GM21529 (cell line): ENCODE results near the gene MED31.
"Not testable (repeated sequence)": the region's sequence is repeated elsewhere in the genome, so short reads cannot be mapped to it uniquely, and the experiment has no call there.

ENCODE experiments used
- ATAC-seq: cut with Tn5 transposase; IDR thresholded peaks from one replicate; pipeline ENCODE4 v1.9.1; 2021; ENCODE audit not compliant: unreplicated experiment

Gene MED31

GRCh38 chr17:6651354-6651918, at the start of gene MED31, which contains the start of gene C17orf100:
TSS of gene MED31 (minus strand) at chr17:6651605. CDS start at chr17:6651528, 77 bp downstream.
TSS of gene C17orf100 (plus strand) at chr17:6651762. CDS start at chr17:6651914, 152 bp downstream.
- peak; percentile 89 for ATAC-seq

GRCh38 chr17:6700948-6701307, 49.5 kb upstream of the MED31 start:
- no peak for ATAC-seq

DNA sequence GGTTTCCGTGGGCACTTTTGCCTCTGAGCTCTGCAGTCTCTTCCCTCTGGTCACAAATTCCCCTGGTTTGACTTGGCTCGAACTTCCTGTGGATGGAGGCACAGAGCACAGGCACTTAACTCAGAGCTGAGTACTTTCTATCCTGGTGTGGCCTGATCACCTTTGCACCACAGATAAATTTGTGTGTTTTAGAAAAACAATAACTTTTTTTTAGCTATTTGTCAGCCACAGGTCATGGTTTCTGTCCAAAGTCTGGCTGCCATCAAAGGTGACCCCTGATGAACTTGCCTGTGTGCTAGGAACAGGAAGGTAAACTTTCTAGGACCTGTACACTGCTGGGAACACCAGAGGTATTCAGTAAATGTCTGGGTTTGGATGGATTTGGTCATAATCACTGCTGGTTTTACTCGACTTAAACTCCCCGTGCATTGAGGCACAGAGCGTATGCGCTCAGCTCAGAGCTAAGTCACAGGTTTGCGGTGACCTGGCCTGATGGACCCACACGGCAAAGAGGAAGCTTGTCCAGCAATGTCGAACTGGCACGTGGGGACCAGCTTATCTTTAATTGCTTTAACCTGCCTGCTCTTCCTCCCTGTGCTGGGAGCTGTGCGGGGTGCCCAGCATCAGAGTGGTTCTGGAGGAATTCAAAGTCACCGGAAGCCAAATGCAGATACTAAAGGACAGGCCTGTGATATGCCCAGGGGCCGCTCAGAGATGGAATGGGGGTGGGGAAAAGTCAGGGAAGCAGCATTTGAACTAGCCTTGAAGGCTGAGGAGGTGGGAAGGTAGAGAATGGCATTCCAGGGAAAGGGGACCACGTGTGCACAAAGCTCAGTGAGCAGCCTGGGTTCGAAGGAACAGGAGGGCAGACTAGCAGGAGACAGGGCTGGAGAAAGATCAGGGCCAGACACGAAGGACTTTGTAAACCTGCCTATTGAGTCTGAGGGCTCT, 48.9 kb upstream of the MED31 start:
- ATAC-seq, result no peak

DNA sequence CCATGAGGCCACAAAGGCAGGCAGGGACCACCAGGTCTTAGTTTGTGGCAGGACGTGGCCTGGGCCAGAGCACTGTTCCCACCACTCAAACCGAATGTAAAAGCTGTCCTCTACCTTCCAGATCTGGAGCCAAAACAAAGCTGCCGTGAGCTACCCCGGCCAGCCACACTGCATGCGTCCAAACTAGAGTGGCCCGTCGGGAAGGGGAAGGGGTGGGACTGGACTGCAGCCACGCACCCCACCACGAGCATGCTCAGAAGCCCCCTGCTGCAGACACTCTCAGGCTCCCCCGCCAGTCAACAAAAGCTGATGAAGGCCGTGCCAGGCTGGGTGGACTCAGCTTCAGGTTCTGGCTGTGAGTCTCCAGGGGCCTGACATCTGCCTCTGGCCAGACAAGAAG, 46.6 kb upstream of the MED31 start:
- no peak for ATAC-seq

- ATAC-seq, result no peak
These were observed 45.5 kb upstream of the MED31 start for GRCh38 chr17:6696906-6697305.

- no peak for ATAC-seq
These were observed 44.2 kb upstream of the MED31 start for GRCh38 chr17:6695565-6695964.

DNA sequence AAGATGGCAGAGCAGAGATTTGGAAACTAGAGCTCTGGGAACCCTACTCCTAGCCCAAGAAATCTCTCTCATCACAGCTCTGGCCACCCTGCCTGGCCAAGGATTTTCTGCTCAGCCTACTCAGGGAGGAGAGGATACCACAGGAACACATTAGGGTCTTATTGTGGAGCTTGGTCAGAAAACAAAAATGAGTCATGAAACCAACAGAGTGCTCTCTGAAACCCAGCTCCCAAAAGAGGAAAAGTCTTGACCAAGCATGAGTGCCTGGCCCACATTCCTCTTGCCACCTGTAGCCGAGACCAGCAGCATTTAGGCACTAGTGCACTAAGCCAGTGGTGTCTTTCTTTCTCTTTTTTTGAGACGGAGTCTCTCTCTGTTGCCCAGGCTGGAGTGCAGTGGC, 43.6 kb upstream of the MED31 start:
- no peak for ATAC-seq

- not testable (repeated sequence) for ATAC-seq
These were observed 40.6 kb upstream of the MED31 start for GRCh38 chr17:6691958-6692357.

GRCh38 chr17:6691546-6691945, 40.1 kb upstream of the MED31 start:
- no peak for ATAC-seq

GRCh38 chr17:6690641-6691040, 39.2 kb upstream of the MED31 start:
- ATAC-seq, result no peak

- no peak for ATAC-seq
These were observed 37.5 kb upstream of the MED31 start for GRCh38 chr17:6688944-6689343.

- no peak for ATAC-seq
These were observed 34.6 kb upstream of the MED31 start for GRCh38 chr17:6686026-6686425.

DNA sequence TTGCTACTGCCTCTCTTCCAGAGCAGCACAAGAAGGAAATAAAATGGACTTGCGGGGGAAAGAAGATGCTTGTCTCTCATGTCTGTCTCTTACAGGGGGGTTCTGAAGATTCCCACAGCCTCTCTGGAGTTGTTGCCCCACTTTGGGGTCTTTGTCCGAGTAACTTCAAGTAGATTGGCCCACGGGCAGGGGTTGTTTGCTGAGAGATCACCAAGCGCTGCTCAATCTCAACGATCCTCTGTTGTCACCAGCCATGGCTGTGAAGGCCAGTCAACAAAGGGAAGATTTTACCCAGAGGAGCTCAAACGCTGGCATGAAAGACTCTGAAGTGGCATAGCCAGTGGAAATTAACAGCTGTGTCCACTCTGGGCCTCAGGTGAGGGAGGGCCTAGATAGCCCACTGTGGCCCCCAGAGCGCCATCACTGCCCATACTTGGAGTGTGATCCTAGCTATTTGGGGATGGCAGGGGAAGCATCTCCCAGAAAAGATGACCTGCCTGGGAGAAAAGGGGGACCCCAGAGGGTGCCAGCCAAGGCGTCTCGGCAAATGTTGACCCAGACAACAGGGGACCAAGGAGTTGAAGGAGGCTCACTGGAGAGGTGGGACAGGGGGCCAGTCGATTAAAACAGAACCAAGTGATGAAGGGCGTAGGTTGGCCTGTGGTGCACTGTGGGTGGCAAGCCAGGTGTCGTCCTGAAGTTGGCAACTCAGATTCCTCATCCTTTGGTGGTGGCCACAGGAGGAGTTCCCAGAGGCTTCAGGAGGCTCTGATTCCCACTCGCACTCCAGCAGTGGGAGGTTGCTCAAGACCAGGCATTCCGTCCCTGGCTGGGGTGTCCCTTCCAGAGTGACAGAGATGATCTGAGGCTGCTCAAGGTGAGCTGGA, 33.7 kb upstream of the MED31 start:
- no peak for ATAC-seq

- no peak for ATAC-seq
These were observed 33.0 kb upstream of the MED31 start for GRCh38 chr17:6684460-6684783.

DNA sequence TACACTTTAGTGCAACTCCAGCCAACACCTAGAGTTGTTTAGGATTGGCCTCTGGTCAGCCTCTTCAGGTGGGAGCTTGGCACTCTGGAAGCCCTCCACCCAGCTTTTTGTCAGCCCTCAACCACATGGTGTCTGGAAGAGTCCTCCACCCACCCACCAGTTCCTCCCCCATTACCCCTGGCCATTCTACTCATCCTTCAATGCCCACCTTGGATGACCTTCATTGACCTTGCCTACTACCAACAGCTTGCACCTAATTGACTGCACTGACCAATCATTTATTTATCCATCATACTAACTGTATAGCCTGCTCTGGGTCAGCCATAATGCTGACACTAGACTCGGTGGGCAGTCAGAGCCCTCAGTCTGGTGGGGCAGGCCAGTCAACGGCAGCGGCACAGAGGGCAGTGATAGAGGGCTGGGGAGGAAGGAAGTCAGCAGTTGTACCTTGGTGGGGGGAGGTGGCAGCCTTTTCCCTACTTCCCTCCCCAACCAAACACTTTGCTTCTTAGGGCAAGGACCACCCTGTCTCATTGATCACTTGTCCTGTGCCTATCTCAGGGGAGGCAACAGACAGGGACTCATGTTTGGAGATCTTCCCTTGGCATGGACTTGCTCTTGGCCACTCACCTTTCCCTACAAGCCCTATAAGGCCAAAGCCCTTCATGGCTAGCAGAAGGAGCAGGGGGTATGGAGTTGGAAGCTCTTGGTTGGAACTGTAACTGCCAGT, 32.5 kb upstream of the MED31 start:
- ATAC-seq, result no peak

GRCh38 chr17:6683081-6683684, 31.8 kb upstream of the MED31 start:
- ATAC-seq, result no peak

DNA sequence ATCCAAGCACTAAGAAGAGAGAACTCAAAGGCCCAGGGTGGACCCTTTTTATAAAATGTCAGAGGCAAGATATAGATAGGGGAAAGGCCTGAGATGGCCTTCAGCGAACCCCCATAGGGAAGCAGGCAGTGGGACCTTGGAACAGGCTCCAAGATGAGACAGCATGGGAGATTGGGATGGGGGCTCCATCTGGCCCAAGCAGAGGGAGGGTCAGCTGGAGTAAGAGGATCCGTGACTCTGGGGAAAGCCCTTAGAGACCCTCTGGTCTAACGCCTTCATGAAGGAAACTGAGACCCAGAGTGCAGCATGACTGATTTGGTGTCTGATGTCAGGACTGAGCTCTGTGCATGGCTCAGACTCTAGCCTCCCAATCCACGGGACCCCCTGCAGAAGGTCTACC, 30.9 kb upstream of the MED31 start:
- no peak for ATAC-seq

DNA sequence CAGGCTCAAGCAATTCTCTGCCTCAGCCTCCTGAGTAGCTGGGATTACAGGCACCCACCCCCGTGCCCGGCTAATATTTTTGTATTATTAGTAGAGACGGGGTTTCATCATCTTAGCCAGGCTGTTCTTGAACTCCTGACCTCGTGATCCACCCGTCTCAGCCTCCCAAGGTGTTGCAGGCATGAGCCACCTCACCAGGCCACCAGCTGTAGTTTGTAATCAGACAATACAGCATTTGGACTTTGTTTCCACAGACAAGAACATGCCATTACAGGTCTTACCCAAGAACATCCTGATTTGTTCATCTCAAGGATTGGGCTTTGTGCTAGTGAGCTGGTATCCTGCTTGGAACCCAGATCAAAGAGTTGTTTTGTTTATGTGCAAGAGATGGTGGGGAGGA, 30.3 kb upstream of the MED31 start:
- ATAC-seq, result no peak

- no peak for ATAC-seq
These were observed 29.8 kb upstream of the MED31 start for GRCh38 chr17:6681176-6681575.

DNA sequence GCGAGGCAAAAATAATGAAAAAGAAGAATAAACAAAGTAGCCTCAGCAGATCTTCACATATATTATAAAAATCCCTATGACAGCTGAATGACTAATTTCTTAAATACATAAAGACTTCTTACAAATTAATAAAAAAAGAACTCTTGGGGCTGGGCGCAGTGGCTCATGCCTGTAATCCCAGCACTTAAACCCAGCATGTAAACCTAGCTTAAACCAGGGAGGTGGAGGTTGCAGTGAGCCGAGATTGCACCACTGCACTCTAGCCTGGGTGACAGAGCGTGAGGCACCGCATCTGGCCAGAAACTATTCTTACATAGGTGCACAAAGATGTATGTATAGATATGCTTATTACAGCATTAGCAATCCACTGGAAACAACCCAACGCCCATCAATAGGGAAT, 27.8 kb upstream of the MED31 start:
- ATAC-seq, result no peak

GRCh38 chr17:6677946-6678345, 26.5 kb upstream of the MED31 start:
- no peak for ATAC-seq
